HS-5 (cell line): ENCODE results near the gene SLC35F3.

Experiments used
- DNase-seq: peaks from one replicate; pipeline ENCODE4 v3.0.0-alpha.2; 2012; ENCODE audit warnings: low read depth

Gene SLC35F3

DNA sequence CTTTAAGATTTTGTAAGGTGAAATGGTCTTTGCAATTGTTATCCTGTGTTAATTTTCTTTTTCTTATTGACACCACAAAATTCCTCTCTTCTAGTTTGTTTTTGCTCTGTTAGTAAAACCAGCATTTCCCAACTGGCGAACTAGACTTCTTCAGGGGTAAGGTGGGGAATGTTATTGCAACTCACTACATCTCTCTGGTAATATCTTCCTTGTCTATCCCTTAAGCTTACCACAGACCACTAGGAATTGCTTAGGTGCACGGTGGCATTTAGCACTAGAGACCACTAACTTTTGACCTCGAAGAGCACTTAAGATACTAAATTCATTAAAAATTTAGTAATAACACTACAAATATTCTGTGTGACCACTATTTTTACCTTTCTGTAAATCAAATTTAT is 464.6 kb downstream of the SLC35F3 start:
- no peak for DNase-seq

DNA sequence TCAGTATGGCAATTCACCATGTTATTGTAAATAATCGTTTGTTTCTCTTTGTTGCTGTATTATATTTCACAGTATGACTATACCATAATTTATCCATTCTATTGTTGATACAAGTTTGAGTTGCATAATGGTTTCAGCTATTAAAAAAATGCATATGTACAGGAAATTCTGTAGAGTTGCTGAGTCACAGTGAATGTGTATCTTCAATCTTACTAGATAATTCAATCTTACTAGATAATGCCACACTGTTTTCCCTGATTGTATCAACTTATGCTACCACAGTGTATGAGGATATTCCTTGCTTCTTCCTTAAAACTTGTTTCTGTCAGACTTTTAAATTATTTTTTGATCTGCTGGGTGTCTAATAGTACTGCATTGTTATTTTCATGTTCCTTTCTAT is 465.3 kb downstream of the SLC35F3 start:
- peak; percentile 42 for DNase-seq

DNA sequence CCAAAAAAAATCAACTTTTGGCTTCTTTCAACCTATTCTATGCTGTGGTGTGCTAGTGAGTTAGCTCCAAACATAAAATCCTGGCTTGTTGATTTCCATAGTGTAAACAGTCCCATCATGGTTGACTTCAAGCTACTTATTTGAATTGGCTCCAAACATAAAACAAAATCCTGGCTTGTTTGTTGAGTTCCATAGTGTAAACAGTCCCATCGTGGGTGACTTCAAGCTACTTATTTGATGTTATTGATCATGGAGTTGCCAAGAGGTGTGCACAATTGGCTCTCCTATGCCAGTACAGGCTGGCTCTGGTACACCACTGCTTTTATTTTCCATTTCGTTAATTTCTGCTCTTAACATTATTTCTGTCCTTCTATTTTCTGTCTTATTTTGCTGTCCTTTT is 466.9 kb downstream of the SLC35F3 start:
- no peak for DNase-seq

DNA sequence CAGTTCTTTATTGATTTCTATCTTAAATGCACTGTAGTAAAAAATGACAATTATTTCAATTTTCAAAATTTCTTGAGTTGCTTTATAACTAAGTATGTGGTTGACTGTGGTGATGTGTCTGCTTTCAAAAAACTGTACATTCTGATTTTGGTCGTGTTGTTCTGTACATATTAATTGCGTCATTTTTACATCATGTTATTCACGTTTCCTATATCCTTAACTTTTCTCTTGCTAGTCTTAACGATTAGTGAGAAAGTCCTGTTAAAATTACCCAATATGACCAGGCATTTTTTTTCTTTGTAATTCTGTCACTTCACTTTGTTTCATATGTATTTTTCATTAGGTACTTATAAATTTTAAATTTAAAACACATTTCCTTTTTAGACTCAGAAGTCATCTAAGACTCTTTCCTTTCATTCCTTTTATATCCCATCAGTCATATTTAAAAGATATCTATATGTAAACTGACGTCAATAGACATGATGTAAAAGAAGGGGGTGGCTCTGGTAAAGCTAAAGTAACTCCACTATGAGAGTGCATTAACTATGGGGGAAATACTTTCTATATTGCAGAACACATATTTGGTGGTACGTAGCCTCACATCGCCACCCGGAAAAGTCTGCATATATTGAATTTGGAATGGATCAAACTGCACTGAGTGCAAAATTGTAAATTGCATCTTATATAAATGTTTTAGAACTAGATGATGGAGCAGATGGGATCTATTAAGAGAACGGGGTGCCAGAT is 467.7 kb downstream of the SLC35F3 start:
- DNase-seq = no peak

DNA sequence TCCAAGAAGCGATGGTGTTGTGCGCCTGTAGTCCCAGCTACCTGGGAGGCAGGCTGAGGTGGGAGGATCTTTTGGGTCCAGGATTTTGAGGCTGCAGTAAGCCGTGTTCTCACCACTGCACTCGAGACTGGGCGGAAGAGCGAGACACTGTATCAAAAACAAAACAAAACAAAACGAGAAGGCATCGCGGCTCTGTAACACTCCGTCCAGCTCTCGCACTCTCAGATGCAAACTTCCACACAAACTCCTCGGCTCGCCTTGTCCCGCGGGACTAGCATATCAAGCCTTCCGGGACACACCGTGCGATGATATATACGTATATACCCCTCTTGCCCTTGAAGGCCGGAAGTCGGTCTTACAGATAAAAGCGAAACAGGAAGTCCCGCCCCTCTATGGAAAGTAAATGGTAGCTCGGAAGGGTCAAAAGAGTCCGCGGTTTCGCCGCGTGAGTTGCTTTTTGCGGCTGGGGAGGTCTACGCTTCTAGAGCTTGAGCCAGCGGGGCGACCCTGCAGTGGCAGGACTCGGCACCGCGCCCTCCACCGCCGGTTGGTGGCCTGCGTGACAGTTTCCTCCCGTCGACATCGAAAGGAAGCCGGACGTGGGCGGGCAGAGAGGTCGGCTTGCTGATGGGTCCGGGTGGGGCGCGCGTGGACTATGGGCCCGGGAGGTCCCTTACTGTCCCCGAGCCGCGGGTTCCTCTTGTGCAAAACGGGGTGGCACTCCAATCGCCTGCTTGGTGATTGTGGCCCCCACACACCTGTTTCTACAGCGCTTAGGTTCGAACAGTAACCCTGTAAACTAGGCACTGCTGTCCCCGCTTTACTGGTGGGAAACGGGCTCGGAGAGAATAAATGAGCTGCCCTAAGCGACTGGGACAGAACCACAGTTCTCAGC is 468.8 kb downstream of the SLC35F3 start, which contains the start of gene COA6:
COA6 (plus strand) TSS at position 393 of the 895 bp plus-strand sequence; CDS start at position 404, 11 bp downstream.
- peak; percentile 91 for DNase-seq

DNA sequence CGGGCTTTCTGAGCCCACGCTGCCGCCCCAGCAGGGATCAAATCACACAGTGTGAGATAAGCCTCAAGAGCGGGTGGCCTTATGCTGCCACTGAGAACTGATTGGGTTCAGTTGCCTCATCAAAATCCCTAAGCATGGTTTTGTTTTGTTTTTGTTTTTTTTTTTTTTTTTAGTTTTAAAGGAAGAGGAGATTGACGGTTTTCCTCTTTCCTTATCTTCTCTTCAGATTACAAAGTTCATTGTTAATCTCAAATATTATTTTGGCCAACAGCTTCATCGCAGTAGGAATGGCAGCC is 469.4 kb downstream of the SLC35F3 start:
- DNase-seq = no peak
